ENCODE measurements around the gene COX6B1.

DNA sequence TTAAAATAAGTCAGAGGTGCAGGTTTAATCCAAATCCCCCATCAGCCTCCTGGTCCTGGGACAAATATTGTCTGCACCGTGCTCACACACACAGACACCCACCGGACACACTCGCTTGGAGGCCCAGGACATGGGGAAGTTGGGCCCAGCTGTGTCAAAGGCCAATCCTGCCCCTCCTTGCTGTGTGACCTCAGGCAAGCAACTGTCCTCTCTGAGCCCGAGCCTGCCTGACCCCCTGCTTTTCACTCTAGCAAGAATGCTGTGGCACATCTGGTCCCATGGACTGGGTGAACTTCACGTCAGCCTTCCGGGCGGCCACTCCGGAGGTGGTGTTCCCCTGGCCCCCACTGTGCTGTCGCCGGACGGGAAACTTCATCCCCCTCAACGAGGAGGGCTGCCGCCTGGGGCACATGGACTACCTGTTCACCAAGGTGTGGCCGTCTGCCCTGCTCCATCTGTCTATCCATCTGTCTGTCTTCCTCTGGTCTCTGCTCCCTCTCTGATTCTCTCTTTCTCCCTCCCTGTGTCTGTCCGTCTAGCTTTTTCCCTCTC is 27.5 kb downstream of the COX6B1 start:
- TF ChIP-seq, protein P1, sequence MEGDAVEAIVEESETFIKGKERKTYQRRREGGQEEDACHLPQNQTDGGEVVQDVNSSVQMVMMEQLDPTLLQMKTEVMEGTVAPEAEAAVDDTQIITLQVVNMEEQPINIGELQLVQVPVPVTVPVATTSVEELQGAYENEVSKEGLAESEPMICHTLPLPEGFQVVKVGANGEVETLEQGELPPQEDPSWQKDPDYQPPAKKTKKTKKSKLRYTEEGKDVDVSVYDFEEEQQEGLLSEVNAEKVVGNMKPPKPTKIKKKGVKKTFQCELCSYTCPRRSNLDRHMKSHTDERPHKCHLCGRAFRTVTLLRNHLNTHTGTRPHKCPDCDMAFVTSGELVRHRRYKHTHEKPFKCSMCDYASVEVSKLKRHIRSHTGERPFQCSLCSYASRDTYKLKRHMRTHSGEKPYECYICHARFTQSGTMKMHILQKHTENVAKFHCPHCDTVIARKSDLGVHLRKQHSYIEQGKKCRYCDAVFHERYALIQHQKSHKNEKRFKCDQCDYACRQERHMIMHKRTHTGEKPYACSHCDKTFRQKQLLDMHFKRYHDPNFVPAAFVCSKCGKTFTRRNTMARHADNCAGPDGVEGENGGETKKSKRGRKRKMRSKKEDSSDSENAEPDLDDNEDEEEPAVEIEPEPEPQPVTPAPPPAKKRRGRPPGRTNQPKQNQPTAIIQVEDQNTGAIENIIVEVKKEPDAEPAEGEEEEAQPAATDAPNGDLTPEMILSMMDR (IDR thresholded peaks at IDR 0.05; ENCODE audit: insufficient read depth, low read length) = no peak
- TF ChIP-seq GABPA (IDR thresholded peaks at IDR 0.05; ENCODE audit: low read depth) = no peak
- TF ChIP-seq, protein P2, sequence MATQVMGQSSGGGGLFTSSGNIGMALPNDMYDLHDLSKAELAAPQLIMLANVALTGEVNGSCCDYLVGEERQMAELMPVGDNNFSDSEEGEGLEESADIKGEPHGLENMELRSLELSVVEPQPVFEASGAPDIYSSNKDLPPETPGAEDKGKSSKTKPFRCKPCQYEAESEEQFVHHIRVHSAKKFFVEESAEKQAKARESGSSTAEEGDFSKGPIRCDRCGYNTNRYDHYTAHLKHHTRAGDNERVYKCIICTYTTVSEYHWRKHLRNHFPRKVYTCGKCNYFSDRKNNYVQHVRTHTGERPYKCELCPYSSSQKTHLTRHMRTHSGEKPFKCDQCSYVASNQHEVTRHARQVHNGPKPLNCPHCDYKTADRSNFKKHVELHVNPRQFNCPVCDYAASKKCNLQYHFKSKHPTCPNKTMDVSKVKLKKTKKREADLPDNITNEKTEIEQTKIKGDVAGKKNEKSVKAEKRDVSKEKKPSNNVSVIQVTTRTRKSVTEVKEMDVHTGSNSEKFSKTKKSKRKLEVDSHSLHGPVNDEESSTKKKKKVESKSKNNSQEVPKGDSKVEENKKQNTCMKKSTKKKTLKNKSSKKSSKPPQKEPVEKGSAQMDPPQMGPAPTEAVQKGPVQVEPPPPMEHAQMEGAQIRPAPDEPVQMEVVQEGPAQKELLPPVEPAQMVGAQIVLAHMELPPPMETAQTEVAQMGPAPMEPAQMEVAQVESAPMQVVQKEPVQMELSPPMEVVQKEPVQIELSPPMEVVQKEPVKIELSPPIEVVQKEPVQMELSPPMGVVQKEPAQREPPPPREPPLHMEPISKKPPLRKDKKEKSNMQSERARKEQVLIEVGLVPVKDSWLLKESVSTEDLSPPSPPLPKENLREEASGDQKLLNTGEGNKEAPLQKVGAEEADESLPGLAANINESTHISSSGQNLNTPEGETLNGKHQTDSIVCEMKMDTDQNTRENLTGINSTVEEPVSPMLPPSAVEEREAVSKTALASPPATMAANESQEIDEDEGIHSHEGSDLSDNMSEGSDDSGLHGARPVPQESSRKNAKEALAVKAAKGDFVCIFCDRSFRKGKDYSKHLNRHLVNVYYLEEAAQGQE (IDR thresholded peaks at IDR 0.05; ENCODE audit: insufficient replicate concordance, low read depth) = no peak
- TF ChIP-seq POLR2AphosphoS5 (IDR thresholded peaks at IDR 0.05; ENCODE audit: low read depth) = no peak
- TF ChIP-seq SPI1 (IDR thresholded peaks at IDR 0.05; ENCODE audit: borderline replicate concordance, low read depth) = no peak
